GM12891 (cell line): ENCODE data around the gene C20orf204.

Source experiments
- POLR2A ChIP-seq: IDR thresholded peaks from 2 replicates; pipeline ENCODE4 v1.6.1; 2011; ENCODE audit warnings: low read depth, low read length, control low read depth
- POLR2AphosphoS5 ChIP-seq: IDR thresholded peaks from 2 replicates; pipeline ENCODE4 v1.6.1; 2011; ENCODE audit warnings: low read depth, low read length, control low read depth
- POU2F2 ChIP-seq: IDR thresholded peaks from 2 replicates; pipeline ENCODE4 v1.6.1; 2011; ENCODE audit warnings: low read depth, mild to moderate bottlenecking, control low read depth, low read length, moderate library complexity
- SPI1 ChIP-seq: IDR thresholded peaks from 2 replicates; pipeline ENCODE4 v1.6.1; 2011; ENCODE audit warnings: low read depth, low read length, control low read depth
- TAF1 ChIP-seq: IDR thresholded peaks from 2 replicates; pipeline ENCODE4 v1.6.1; 2011; ENCODE audit warnings: low read depth, low read length, control low read depth

GRCh38 chr20:64038224-64038564 is 2.2 kb downstream of the C20orf204 start:
- TF ChIP-seq POLR2A = no peak
- TF ChIP-seq POU2F2 = no peak
- TF ChIP-seq POLR2AphosphoS5 = no peak
- no peak for TF ChIP-seq SPI1
- TF ChIP-seq TAF1 = no peak
